Calu3 (cell line): ENCODE measurements around the gene SEC16B. TPM values are rescaled to one million over a fixed set of nuclear protein-coding genes. Genes with fewer than 3 reads are reported as not detected.

Source experiments
- BruUV-seq: library from RNA; stranded (reverse); fragments of 400-500 nt; replicated peaks from 2 replicates; lab custom pipeline; 2021; lab: Mats Ljungman, UMichigan
- CTCF ChIA-PET: fragments of 300-600 bp; sonication (Branson Sonifier 250); formaldehyde crosslinking; loops from one replicate; lab custom pipeline; 2022; ENCODE audit warnings: antibody characterized with exemption; lab: Charles Lee
- DNase-seq: peaks from one replicate; pipeline ENCODE4 v3.0.0; 2022
- H3K27ac Mint-ChIP-seq: one replicate; pipeline ENCODE4 v1.8.0; 2022; ENCODE audit warnings: mixed read lengths; ENCODE audit not compliant: unreplicated experiment
- H3K27me3 Mint-ChIP-seq: one replicate; pipeline ENCODE4 v1.8.0; 2022; ENCODE audit warnings: mixed read lengths; ENCODE audit not compliant: unreplicated experiment
- H3K36me3 Mint-ChIP-seq: one replicate; pipeline ENCODE4 v1.8.0; 2022; ENCODE audit warnings: mild to moderate bottlenecking, moderate library complexity, mixed read lengths; ENCODE audit not compliant: insufficient read depth, unreplicated experiment
- H3K4me1 Mint-ChIP-seq: one replicate; pipeline ENCODE4 v1.8.0; 2022; ENCODE audit warnings: mild to moderate bottlenecking, low read depth, mixed read lengths; ENCODE audit not compliant: unreplicated experiment
- H3K4me3 Mint-ChIP-seq: one replicate; pipeline ENCODE4 v1.8.0; 2022; ENCODE audit warnings: mild to moderate bottlenecking, low read depth, moderate library complexity, mixed read lengths; ENCODE audit not compliant: unreplicated experiment
- H3K9me3 Mint-ChIP-seq: one replicate; pipeline ENCODE4 v1.8.0; 2022; ENCODE audit warnings: low read depth, mixed read lengths; ENCODE audit not compliant: unreplicated experiment
- CTCF ChIP-seq: fragments of 200-600 bp; IDR thresholded peaks from one replicate; pipeline ENCODE4 v1.8.0; 2022; ENCODE audit warnings: antibody characterized with exemption; ENCODE audit not compliant: unreplicated experiment
- intact Hi-C: fragments of 100-400 bp; cut with micrococcal nuclease; formaldehyde crosslinking; loops from one replicate; pipeline ENCODE4 v1.10.0; 2022; ENCODE audit not compliant: unreplicated experiment
- total RNA-seq: library from RNA; stranded (reverse); gene quantifications from 2 replicates; pipeline ENCODE4 v1.2.3, GENCODE V29; 2022

SEC16B gene
- total RNA-seq, 1 experiment from 2014 or later: 4.2 TPM

DNA sequence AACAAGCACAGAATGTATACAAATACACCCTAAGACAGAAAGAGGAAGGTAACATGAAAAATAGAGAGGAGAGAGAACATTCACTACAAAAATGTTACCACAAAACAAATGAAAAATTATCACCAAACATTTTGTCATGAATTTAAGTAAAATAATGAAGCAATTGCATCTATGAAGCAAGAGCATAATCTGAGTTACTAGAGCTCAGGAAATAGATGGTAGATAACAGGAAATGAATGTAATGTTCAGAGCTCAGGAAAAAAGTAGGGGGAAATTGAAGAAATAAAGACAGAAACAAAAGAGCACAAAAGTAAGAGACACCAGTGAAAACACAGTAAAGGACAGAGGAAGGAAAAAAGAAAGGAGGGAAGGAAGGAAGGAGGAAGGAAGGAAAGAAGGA, 19.4 kb downstream of the SEC16B start:
- H3K36me3 Mint-ChIP-seq: no peaks in the 10 kb centered on the region
- no TSS peak for BruUV-seq
- H3K4me3 Mint-ChIP-seq: no peak overlapping the region
- H3K4me1 Mint-ChIP-seq: no peaks in the 10 kb centered on the region
- intact Hi-C loops: loop anchor here (10.0 kb wide), 1 partner anchor 234 kb away; no protein-coding TSS in a partner anchor
- TF ChIP-seq CTCF: no peak
- no peak overlapping the region for H3K27ac Mint-ChIP-seq
- no peaks in the 10 kb centered on the region for H3K27me3 Mint-ChIP-seq
- no peaks in the 10 kb centered on the region for H3K9me3 Mint-ChIP-seq
- DNase-seq: no peak
- CTCF ChIA-PET: no interaction called here

DNA sequence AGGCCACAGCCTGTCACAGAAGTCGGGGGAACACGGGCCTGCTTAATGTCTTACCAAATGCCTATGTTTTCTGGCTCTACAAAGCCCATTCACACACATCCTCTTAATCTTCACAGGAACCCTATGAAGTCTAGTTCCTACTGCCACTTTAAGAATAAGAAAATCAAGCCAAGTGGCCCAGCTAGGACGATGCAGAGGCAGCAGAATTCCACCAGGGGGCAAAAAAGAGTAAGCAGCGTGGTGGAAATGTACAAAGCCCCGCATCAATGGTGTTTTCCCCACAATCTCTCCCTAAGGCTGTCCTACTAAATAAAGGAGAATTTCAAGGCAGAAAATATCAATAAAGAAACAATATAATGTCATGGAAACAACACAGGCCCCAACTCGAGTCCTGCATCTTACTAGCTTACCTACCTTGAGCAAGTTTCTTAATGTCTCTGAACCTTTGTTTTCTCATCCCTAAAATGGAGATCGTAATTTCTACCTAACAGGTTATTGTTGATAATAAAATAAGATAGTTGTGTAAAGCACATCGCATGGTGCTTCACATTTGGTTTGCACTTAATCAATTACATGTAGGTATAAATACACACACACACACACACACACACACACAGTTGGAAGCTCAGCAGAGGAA, 21.4 kb downstream of the SEC16B start:
- Mint-ChIP-seq H3K4me3 (no peak overlapping the region), H3K36me3 (no peaks in the 10 kb centered on the region), H3K27me3 (no peaks in the 10 kb centered on the region), H3K4me1 (no peaks in the 10 kb centered on the region), H3K27ac (no peak overlapping the region), H3K9me3 (no peaks in the 10 kb centered on the region)
- CTCF ChIA-PET: interaction anchor here (0.5 to 1.2 kb wide), 6 partner anchors 25 to 362 kb away, joined by 3 to 5 read pairs (median 4); no protein-coding TSS in a partner anchor
- DNase-seq: peak; percentile 74
- BruUV-seq: no TSS peak
- intact Hi-C loops: loop anchor here (1.0 to 5.0 kb wide), 4 partner anchors 84 to 381 kb away; no protein-coding TSS in a partner anchor
- TF ChIP-seq CTCF: peak; percentile 93

DNA sequence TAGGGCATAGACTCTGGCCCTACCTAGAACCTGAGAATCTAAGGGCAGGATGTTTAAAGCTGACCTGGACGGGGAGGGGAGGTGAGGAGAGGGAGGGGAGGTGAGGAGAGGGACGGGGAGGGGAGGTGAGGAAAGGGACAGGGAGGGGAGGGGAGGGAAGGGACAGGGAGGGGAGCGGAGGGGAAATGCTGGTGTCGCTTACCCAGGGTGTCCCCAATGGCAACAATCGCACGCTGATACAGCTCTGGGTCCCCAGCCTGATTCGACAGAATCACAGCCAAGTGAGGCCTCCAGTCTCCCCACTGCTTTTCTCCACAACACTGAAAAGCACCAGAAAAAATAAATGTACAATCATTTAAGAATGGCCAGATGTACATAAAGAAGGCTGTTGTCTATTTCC, 22.2 kb downstream of the SEC16B start:
- Mint-ChIP-seq H3K27ac (no peak overlapping the region), H3K9me3 (no peaks in the 10 kb centered on the region), H3K4me3 (no peak overlapping the region), H3K4me1 (no peaks in the 10 kb centered on the region), H3K36me3 (no peaks in the 10 kb centered on the region), H3K27me3 (no peaks in the 10 kb centered on the region)
- CTCF ChIA-PET: interaction anchor here (0.5 to 1.2 kb wide), 5 partner anchors 24 to 243 kb away, joined by 3 to 5 read pairs (median 4); no protein-coding TSS in a partner anchor
- TF ChIP-seq CTCF: no peak
- DNase-seq: no peak
- intact Hi-C loops: loop anchor here (1.0 to 5.0 kb wide), 5 partner anchors 85 to 691 kb away; no protein-coding TSS in a partner anchor
- no TSS peak for BruUV-seq

GRCh38 chr1:177945943-177946650, 23.8 kb downstream of the SEC16B start:
- intact Hi-C loops: loop anchor here (1.0 to 5.0 kb wide), 5 partner anchors 86 to 1049 kb away; no protein-coding TSS in a partner anchor
- Mint-ChIP-seq H3K36me3 (no peaks in the 10 kb centered on the region), H3K9me3 (no peaks in the 10 kb centered on the region), H3K4me3 (no peak overlapping the region), H3K4me1 (no peaks in the 10 kb centered on the region), H3K27me3 (no peaks in the 10 kb centered on the region), H3K27ac (no peak overlapping the region)
- CTCF ChIA-PET: interaction anchor here (0.6 to 1.4 kb wide), 3 partner anchors 9 to 135 kb away, joined by 3 to 5 read pairs (median 5); no protein-coding TSS in a partner anchor
- DNase-seq: peak; percentile 74
- BruUV-seq: no TSS peak
- peak; percentile 94 for TF ChIP-seq CTCF
